SJCRH30 (cell line): Measurements from ENCODE around the gene TMEM272. TPM values are rescaled to one million over a fixed set of nuclear protein-coding genes. Genes with fewer than 3 reads are reported as not detected.

ENCODE experiments used
- DNase-seq, 2 experiments: peaks; one replicate each; pipeline ENCODE4 v3.0.0-alpha.2; 2015 to 2020
- H3K27ac ChIP-seq: fragments of 250-450 bp; sonication (Bioruptor Pico); 2 replicates; pipeline ENCODE4 v1.5.1; 2020; ENCODE audit warnings: mild to moderate bottlenecking, moderate library complexity
- H3K27me3 ChIP-seq: fragments of 250-450 bp; sonication (Bioruptor Pico); 2 replicates; pipeline ENCODE4 v1.5.1; 2020; ENCODE audit warnings: mild to moderate bottlenecking, moderate library complexity
- H3K36me3 ChIP-seq: fragments of 250-450 bp; sonication (Bioruptor Pico); 2 replicates; pipeline ENCODE4 v1.5.1; 2020; ENCODE audit warnings: mild to moderate bottlenecking, moderate library complexity
- H3K4me1 ChIP-seq: fragments of 250-450 bp; sonication (Bioruptor Pico); 2 replicates; pipeline ENCODE4 v1.5.1; 2020; ENCODE audit warnings: mild to moderate bottlenecking, moderate library complexity
- H3K4me3 ChIP-seq: fragments of 250-450 bp; sonication (Bioruptor Pico); 2 replicates; pipeline ENCODE4 v1.5.1; 2020; ENCODE audit warnings: mild to moderate bottlenecking, moderate library complexity
- H3K9me3 ChIP-seq: fragments of 250-450 bp; sonication (Bioruptor Pico); replicated peaks from 2 replicates; pipeline ENCODE4 v1.5.1; 2020; ENCODE audit warnings: mild to moderate bottlenecking, moderate library complexity
- total RNA-seq: library from RNA; depleted of rRNA; stranded (reverse); fragments of >200 nt; shearing (Covaris generic); gene quantifications from 2 replicates; pipeline ENCODE4 v1.2.3, GENCODE V29; 2014

Gene TMEM272
- total RNA-seq, 1 experiment from 2014 or later: not detected

DNA sequence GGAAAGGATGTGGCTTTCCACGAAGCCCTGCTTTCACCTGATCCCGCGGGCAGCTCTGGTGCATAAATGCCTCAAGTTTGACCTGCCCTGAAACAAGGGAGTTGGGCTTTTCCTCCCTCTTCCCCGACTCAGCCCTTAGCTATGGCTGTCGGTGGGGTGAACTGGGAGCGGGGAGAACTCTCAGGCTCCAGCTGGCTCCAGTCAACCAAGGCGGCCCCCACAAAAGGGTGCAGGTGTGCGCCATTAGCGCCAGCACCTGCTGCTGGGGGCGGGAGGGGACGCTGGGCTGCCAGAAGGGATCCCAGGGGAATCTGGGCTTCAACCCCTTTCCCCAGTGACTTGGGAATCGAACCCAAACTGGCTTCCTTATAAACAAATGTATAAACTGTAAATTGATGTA, 33.9 kb downstream of the TMEM272 start:
- Histone ChIP-seq H3K36me3 (no peaks in the 10 kb centered on the region), H3K9me3 (no peaks in the 10 kb centered on the region), H3K4me3 (no peak overlapping the region), H3K27ac (no peak overlapping the region), H3K4me1 (no peaks in the 10 kb centered on the region), H3K27me3 (no peaks in the 10 kb centered on the region)
- DNase-seq: no peak

DNA sequence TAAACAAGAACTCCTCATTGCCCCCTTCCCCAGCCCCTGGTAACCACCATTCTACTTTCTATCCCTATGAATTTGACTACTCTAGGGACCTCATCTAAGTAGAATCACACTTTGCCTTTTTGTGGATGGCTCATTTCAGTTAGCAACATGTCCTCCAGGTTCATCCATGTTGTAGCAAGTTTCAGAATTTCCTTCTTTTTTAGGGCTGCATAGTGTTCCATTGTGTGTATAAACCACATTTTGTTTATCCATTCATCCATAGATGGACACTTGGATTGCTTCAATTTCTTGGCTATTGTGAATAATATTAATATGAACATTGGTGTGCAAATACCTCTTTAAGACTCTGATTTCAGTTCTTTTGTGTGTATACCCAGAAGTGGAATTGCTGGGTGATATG, 36.2 kb downstream of the TMEM272 start:
- no peak overlapping the region for H3K4me3 ChIP-seq
- H3K36me3 ChIP-seq: no peaks in the 10 kb centered on the region
- DNase-seq: no peak
- H3K9me3 ChIP-seq: no peaks in the 10 kb centered on the region
- peaks cover 6% of the 10 kb centered on the region; the same call in 1 of the 2 replicates for H3K4me1 ChIP-seq
- no peaks in the 10 kb centered on the region for H3K27me3 ChIP-seq
- no peak overlapping the region for H3K27ac ChIP-seq

DNA sequence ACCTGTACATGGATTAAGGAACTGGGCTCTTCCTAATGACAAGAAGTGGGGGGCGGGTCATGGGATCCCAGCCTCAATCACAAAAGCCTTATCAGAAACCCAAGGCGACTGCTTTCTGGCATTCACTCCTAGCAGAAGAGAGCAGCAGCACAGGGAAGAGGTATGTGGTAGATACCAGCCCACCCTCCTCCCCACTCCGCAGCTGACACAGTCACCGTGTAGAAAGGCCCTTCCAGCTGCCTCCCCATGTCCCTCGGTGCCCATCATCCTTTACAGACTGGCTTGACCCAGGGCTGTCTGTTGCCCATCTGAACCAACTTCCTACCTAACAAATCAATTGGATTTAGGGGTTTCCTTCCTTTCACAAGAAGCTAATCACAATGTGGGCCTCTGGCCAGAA, 37.9 kb downstream of the TMEM272 start:
- H3K27me3 ChIP-seq: no peaks in the 10 kb centered on the region
- peaks cover 15% of the 10 kb centered on the region for H3K4me1 ChIP-seq
- no peak overlapping the region for H3K4me3 ChIP-seq
- no peaks in the 10 kb centered on the region for H3K9me3 ChIP-seq
- no peaks in the 10 kb centered on the region for H3K36me3 ChIP-seq
- DNase-seq: no peak
- no peak overlapping the region for H3K27ac ChIP-seq

DNA sequence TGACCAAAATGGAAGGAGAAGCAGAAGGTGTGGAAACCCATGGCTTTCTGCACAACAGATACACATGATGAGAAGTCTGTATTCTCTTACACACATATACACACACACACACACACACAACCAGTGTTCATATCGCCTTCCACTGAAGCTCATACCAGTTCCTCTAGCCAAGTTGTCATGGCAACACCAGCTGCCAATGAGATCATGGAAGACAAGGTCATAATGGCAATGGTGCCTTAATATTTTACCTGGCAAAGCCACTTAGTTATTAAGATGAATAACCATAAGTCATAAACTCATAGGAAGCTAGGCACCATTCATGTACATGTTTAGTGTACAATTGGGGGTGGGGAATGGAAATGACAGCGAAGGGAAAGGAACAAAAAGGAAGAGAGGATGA, 38.4 kb downstream of the TMEM272 start:
- Histone ChIP-seq H3K9me3 (no peaks in the 10 kb centered on the region), H3K27me3 (no peaks in the 10 kb centered on the region), H3K4me3 (no peak overlapping the region), H3K36me3 (no peaks in the 10 kb centered on the region), H3K27ac (no peak overlapping the region), H3K4me1 (peaks cover 15% of the 10 kb centered on the region)
- DNase-seq: peak in 1 of 2 experiments; percentile 30

GRCh38 chr13:51805925-51806324, 39.1 kb downstream of the TMEM272 start:
- no peaks in the 10 kb centered on the region for H3K9me3 ChIP-seq
- no peak for DNase-seq
- no peaks in the 10 kb centered on the region for H3K36me3 ChIP-seq
- H3K4me3 ChIP-seq: no peak overlapping the region
- H3K27ac ChIP-seq: no peak overlapping the region
- no peaks in the 10 kb centered on the region for H3K27me3 ChIP-seq
- peaks cover 15% of the 10 kb centered on the region for H3K4me1 ChIP-seq

DNA sequence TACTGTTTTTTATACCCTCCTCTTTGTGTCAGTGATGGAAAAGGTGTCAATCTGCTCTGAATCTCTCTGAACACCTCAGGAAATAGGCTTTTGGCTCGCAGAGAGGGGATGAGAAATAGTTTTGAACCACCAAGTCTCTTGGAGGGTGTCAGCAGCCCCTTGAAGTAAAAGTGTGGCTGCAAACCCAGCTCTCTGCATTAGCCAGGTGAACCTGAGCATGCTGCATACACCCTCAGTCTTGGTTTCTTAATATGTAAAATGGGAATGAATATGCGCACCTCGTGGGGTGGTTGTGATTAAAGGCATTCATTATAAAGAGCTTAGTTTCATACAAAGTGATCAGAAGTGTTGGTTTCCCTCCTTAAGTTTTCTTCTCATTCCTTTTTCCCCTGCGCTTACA, 39.7 kb downstream of the TMEM272 start:
- Histone ChIP-seq H3K4me1 (peaks cover 15% of the 10 kb centered on the region), H3K27me3 (no peaks in the 10 kb centered on the region), H3K27ac (no peak overlapping the region), H3K36me3 (no peaks in the 10 kb centered on the region), H3K4me3 (no peak overlapping the region), H3K9me3 (no peaks in the 10 kb centered on the region)
- no peak for DNase-seq

- H3K9me3 ChIP-seq: no peaks in the 10 kb centered on the region
- peaks cover 15% of the 10 kb centered on the region for H3K4me1 ChIP-seq
- no peaks in the 10 kb centered on the region for H3K36me3 ChIP-seq
- H3K4me3 ChIP-seq: peak overlapping the region; percentile 81
- no peaks in the 10 kb centered on the region for H3K27me3 ChIP-seq
- no peak for DNase-seq
- peak overlapping the region; percentile 58 for H3K27ac ChIP-seq
Measured at GRCh38 chr13:51804295-51805172, 40.4 kb downstream of the TMEM272 start.

- no peaks in the 10 kb centered on the region for H3K9me3 ChIP-seq
- H3K27ac ChIP-seq: peak within 1 kb of the TSS; percentile 58
- DNase-seq: peak; percentile 83 to 85
- H3K27me3 ChIP-seq: no peaks in the 10 kb centered on the region
- peaks cover 15% of the 10 kb centered on the region for H3K4me1 ChIP-seq
- H3K4me3 ChIP-seq: peak within 1 kb of the TSS; percentile 81
- H3K36me3 ChIP-seq: no peaks in the 10 kb centered on the region
Measured at GRCh38 chr13:51803422-51804294, 41.3 kb downstream of the TMEM272 start, which contains the start of gene DHRS12. DHRS12 (minus strand) TSS chr13:51804163; CDS start chr13:51799659, 4,504 bp downstream.

- H3K9me3 ChIP-seq: no peaks in the 10 kb centered on the region
- no peaks in the 10 kb centered on the region for H3K36me3 ChIP-seq
- no peaks in the 10 kb centered on the region for H3K27me3 ChIP-seq
- peak overlapping the region; percentile 81 for H3K4me3 ChIP-seq
- DNase-seq: no peak
- peak overlapping the region; percentile 58; the same call in 1 of the 2 replicates for H3K27ac ChIP-seq
- peaks cover 16% of the 10 kb centered on the region for H3K4me1 ChIP-seq
Measured at GRCh38 chr13:51802631-51803418, 42.2 kb downstream of the TMEM272 start.

- H3K27ac ChIP-seq: no peak overlapping the region
- no peaks in the 10 kb centered on the region for H3K9me3 ChIP-seq
- DNase-seq: no peak
- no peaks in the 10 kb centered on the region for H3K27me3 ChIP-seq
- H3K36me3 ChIP-seq: no peaks in the 10 kb centered on the region
- H3K4me1 ChIP-seq: peaks cover 19% of the 10 kb centered on the region
- no peak overlapping the region for H3K4me3 ChIP-seq
Measured at GRCh38 chr13:51801631-51802099, 43.3 kb downstream of the TMEM272 start.

DNA sequence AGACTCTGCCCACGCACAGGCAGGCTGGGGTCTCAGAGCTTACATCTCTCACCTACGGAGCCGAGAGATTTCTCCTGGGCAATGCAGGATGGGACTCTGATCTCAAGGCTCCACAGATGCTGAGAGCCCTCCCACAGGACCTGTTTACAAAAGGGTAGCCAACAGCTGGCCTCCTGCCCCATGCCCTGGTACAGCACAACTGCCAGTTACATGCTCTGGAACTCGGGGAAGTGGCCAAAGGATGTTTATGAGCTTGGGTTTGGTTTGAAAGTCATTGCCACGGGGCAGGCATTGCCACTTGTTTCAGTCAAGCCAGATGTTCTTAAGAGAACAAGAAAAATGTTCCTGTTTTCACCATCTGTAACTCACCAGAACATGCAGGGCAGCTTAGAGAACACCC, 44.5 kb downstream of the TMEM272 start:
- no peak for DNase-seq
- Histone ChIP-seq H3K4me3 (no peak overlapping the region), H3K4me1 (peaks cover 19% of the 10 kb centered on the region), H3K9me3 (no peaks in the 10 kb centered on the region), H3K36me3 (no peaks in the 10 kb centered on the region), H3K27ac (no peak overlapping the region), H3K27me3 (no peaks in the 10 kb centered on the region)

DNA sequence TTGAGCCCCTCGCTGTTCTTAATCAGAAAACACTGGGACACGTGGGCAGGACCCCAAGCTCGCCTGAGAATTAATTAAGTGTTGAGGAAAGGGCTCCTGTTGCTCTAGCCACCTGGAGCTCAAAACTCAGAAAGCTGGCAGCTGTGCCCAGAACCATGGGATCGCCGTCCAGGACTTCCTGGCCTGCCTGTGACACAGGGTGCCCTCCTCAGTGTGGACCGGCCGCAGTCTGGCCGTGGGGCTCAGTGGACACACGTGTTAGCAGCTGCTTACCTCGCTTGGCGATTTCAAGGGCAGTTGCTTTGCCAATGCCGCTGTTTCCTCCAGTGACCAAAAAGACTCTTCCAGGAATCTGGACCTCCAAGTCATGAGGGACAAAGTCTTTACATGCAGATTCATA, 45.7 kb downstream of the TMEM272 start:
- Histone ChIP-seq H3K4me3 (no peak overlapping the region), H3K9me3 (no peaks in the 10 kb centered on the region), H3K27ac (no peak overlapping the region), H3K36me3 (no peaks in the 10 kb centered on the region), H3K4me1 (peaks cover 14% of the 10 kb centered on the region), H3K27me3 (no peaks in the 10 kb centered on the region)
- no peak for DNase-seq

GRCh38 chr13:51797664-51798488, 47.1 kb downstream of the TMEM272 start:
- Histone ChIP-seq H3K9me3 (no peaks in the 10 kb centered on the region), H3K27me3 (no peaks in the 10 kb centered on the region), H3K27ac (no peak overlapping the region), H3K4me3 (no peak overlapping the region), H3K36me3 (no peaks in the 10 kb centered on the region), H3K4me1 (peaks cover 20% of the 10 kb centered on the region)
- DNase-seq: peak; percentile 60 to 80

GRCh38 chr13:51796546-51796945, 48.4 kb downstream of the TMEM272 start:
- Histone ChIP-seq H3K4me1 (peaks cover 13% of the 10 kb centered on the region), H3K4me3 (no peak overlapping the region), H3K27ac (no peak overlapping the region), H3K27me3 (no peaks in the 10 kb centered on the region), H3K9me3 (no peaks in the 10 kb centered on the region), H3K36me3 (no peaks in the 10 kb centered on the region)
- no peak for DNase-seq
